Pancreas (tissue), 10 donors: ENCODE data around the gene PLEKHA4. TPM values are rescaled to one million over a fixed set of nuclear protein-coding genes. Genes with fewer than 3 reads are reported as not detected.
A peak's percentile ranks its signal among the peaks of the same experiment; 100 is the strongest.

Source experiments
- ATAC-seq, 4 donors: fragments of 200-7000 bp; cut with Tn5 transposase; one replicate each; pipeline versions ENCODE4 v1.8.0 to v1.9.1; 2020; ENCODE audit warnings: mild to moderate bottlenecking in 4 of 4, moderate library complexity in 4 of 4
- DNase-seq, 6 donors: peaks; one replicate each; pipeline ENCODE4 v3.0.0-alpha.2; 2020
- FAIRE-seq: peaks from 2 replicates; lab custom pipeline; 2012; peaks lifted over from hg19 to GRCh38; lab: Jason Lieb, UNC
- H3K27ac ChIP-seq, 4 donors: fragments of 200-600 bp; sonication (generic); 1 replicate in 3 of 4; 2 replicates in 1 of 4; pipeline versions ENCODE4 v1.5.0 to v1.8.0; 2020
- H3K27me3 ChIP-seq, 4 donors: fragments of 200-600 bp; one replicate each; pipeline ENCODE4 v1.8.0; 2021
- H3K36me3 ChIP-seq, 3 donors: fragments of 200-600 bp; sonication (generic) in 1 of 3; one replicate each; pipeline versions ENCODE4 v1.5.0 to v1.8.0; 2020 to 2021
- H3K4me1 ChIP-seq, 3 donors: fragments of 200-600 bp; one replicate each; pipeline ENCODE4 v1.8.0; 2021
- H3K4me3 ChIP-seq, 4 donors: fragments of 200-600 bp; sonication (generic) in 2 of 4; one replicate each; pipeline versions ENCODE4 v1.5.0 to v1.8.0; 2020 to 2021
- H3K9me3 ChIP-seq, 4 donors: fragments of 200-600 bp; one replicate each; pipeline ENCODE4 v1.8.0; 2021
- CTCF ChIP-seq, 4 donors: fragments of 200-600 bp; sonication (generic) in 3 of 4; IDR thresholded peaks; one replicate each; pipeline versions ENCODE4 v1.5.0 to v1.8.0; 2021; ENCODE audit warnings: antibody characterized with exemption in 4 of 4
- WGBS, 2 donors: extraction: QIAGEN DNeasy Blood & Tissue Kit; methylation state at CpG; one replicate each; pipeline ENCODE4 v1.1.7; 2013; 5-methylcytosine and 5-hydroxymethylcytosine counted together
- intact Hi-C, 3 donors: fragments of 100-400 bp; cut with DNase I; formaldehyde crosslinking; loops; one replicate each; pipeline versions ENCODE4 v1.11.1 to v1.14.2; 2022
- polyA plus RNA-seq, 2 donors: library from polyadenylated mRNA; stranded (reverse); fragments of 200-250 nt; gene quantifications; one replicate each; pipeline ENCODE4 v1.2.3, GENCODE V29; 2013
- total RNA-seq, 6 donors: library from RNA; stranded (reverse); fragmentation: NEBNext Ultra II Directional in 4 of 6; extraction: Animal tissue kit (Norgen Biotek cat#: 25700) in 4 of 6; gene quantifications; one replicate each; pipeline versions ENCODE4 v1.2.1 to v1.2.4, GENCODE V29; 2021 to 2023
- donor health status: healthy with polysubstance abuse.
- donor health status: DM: no; HTN: no; CAD: no; lungs with moderate emphysema.
- donor health status: DM: no; HTN: no; CAD: no.
- donor health status: control.
- donor health status: control.
- donor health status: Bipolar disorder and iron deficiency.
- donor health status: DM: yes; HTN: yes; CAD: no.
- donor health status: DM: no; HTN: no; CAD: no.
- donor health status: DM: no; HTN: no; CAD: no.
- donor health status: DM: yes; HTN: yes; CAD: no.

PLEKHA4 gene
- total and polyA plus RNA-seq, 8 donors, result 5.9 to 28.3 (median 12.2) TPM

GRCh38 chr19:48805452-48805851 lies 63.0 kb downstream of the PLEKHA4 start:
- ATAC-seq (no peak), FAIRE-seq (no peak), DNase-seq (no peak)
- Histone ChIP-seq H3K4me1 (peaks cover 0 to 3% (median 3%) of the 10 kb centered on the region in 3 donors), H3K27ac (no peak overlapping the region), H3K27me3 (no peaks in the 10 kb centered on the region), H3K9me3 (no peaks in the 10 kb centered on the region), H3K36me3 (no peaks in the 10 kb centered on the region), H3K4me3 (no peak overlapping the region)
- intact Hi-C loops, result no loop called here
- no peak for TF ChIP-seq CTCF (IDR thresholded peaks at IDR 0.05)
- WGBS, 2 donors, result 83 to 85% methylated on average over 10 to 15 of the region's 15 CpGs

GRCh38 chr19:48804496-48804895 lies 63.9 kb downstream of the PLEKHA4 start:
- DNase-seq, result no peak
- H3K36me3 ChIP-seq, result no peaks in the 10 kb centered on the region
- 78 to 84% methylated on average over 8 of the region's 8 CpGs for WGBS, 2 donors
- peaks cover 0 to 3% (median 0%) of the 10 kb centered on the region in 3 donors for H3K4me1 ChIP-seq
- TF ChIP-seq CTCF (IDR thresholded peaks at IDR 0.05), result no peak
- ATAC-seq, result no peak
- H3K27me3 ChIP-seq, result no peaks in the 10 kb centered on the region
- no peak overlapping the region for H3K4me3 ChIP-seq
- intact Hi-C loops, result no loop called here
- no peak for FAIRE-seq
- H3K27ac ChIP-seq, result no peak overlapping the region
- no peaks in the 10 kb centered on the region for H3K9me3 ChIP-seq

GRCh38 chr19:48802623-48803022 lies 65.8 kb downstream of the PLEKHA4 start:
- ATAC-seq (no peak), FAIRE-seq (no peak)

GRCh38 chr19:48799358-48800300 lies 68.8 kb downstream of the PLEKHA4 start:
- Histone ChIP-seq H3K27me3 (no peaks in the 10 kb centered on the region), H3K36me3 (no peaks in the 10 kb centered on the region), H3K9me3 (no peaks in the 10 kb centered on the region), H3K4me3 (no peak overlapping the region), H3K27ac (no peak overlapping the region), H3K4me1 (no peaks in the 10 kb centered on the region)
- no peak for TF ChIP-seq CTCF (IDR thresholded peaks at IDR 0.05)
- ATAC-seq (no peak), FAIRE-seq (no peak), DNase-seq (peak in 2 of 6 donors; percentile 32 to 77)
- intact Hi-C loops, result loop anchor here (5.0 to 10.0 kb wide), 3 partner anchors 45 to 168 kb away; partner anchors contain the start of gene FTL (in 2 of the 3)
- 89 to 91% methylated on average over 44 of the region's 44 CpGs for WGBS, 2 donors

More at GRCh38 chr19:48802623-48803022, 65.8 kb downstream of the PLEKHA4 start:
- intact Hi-C loops, result no loop called here
- 90 to 91% methylated on average over 2 of the region's 2 CpGs for WGBS, 2 donors
- Histone ChIP-seq H3K9me3 (no peaks in the 10 kb centered on the region), H3K27me3 (no peaks in the 10 kb centered on the region), H3K4me1 (peaks cover 0 to 3% (median 0%) of the 10 kb centered on the region in 3 donors), H3K4me3 (no peak overlapping the region), H3K27ac (no peak overlapping the region), H3K36me3 (no peaks in the 10 kb centered on the region)
- no peak for TF ChIP-seq CTCF (IDR thresholded peaks at IDR 0.05)
- no peak for DNase-seq
